ENCODE results near the gene HOTAIR. TPM values are rescaled to one million over a fixed set of nuclear protein-coding genes. Genes with fewer than 3 reads are reported as not detected.
A peak's percentile ranks its signal among the peaks of the same experiment; 100 is the strongest.

The HOTAIR gene
- total RNA-seq, 1 experiment from 2014 or later, result not detected

DNA sequence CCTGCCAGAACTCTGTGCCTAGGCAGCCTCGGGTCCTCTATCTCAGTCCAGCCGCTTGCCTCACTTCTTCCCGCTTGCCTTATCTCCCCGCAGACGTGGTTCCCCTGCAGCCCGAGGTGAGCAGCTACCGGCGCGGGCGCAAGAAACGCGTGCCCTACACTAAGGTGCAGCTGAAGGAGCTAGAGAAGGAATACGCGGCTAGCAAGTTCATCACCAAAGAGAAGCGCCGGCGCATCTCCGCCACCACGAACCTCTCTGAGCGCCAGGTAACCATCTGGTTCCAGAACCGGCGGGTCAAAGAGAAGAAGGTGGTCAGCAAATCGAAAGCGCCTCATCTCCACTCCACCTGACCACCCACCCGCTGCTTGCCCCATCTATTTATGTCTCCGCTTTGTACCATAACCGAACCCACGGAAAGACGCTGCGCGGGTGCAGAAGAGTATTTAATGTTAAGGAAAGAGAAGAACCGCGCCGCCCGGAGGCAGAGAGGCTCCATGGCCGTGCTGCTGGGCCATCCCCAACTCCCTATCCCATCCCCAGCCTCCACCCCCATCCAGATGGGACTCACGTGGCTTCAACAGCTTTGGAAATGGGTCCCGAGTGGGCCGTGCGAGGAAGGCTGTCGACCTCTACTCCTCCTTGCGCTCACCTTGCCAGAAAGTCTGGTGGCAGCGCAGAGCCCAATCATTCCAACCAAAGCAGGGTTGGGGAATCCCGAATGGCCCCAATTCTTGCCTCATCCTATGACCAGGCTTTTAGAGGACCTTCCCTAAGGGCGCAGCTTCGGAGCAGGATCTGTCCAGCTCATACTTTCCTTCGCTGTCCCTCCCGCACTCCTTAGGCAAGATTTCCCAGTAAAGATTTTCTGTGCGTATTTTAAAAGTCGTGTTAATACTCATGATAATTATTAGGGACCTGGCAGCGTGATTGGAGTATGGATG lies 29.6 kb downstream of the HOTAIR start:
- Mint-ChIP-seq H3K27ac (peak overlapping the region in 1 of 3 experiments; percentile 79; a peak in 1 of 7 replicates), H3K4me3 (no peak overlapping the region), H3K9me3 (peaks cover 0 to 5% of the 10 kb centered on the region in 2 experiments; a peak in 3 of 5 replicates), H3K27me3 (ENCODE audit: low read depth) (peaks cover 99% of the 10 kb centered on the region), H3K4me1 (peaks cover 0 to 8% of the 10 kb centered on the region in 2 experiments; a peak in 3 of 4 replicates), H3K36me3 (ENCODE audit: insufficient read depth in 1 of 3, low read depth in 3 of 3) (no peaks in the 10 kb centered on the region)
- TF ChIP-seq, protein P1, sequence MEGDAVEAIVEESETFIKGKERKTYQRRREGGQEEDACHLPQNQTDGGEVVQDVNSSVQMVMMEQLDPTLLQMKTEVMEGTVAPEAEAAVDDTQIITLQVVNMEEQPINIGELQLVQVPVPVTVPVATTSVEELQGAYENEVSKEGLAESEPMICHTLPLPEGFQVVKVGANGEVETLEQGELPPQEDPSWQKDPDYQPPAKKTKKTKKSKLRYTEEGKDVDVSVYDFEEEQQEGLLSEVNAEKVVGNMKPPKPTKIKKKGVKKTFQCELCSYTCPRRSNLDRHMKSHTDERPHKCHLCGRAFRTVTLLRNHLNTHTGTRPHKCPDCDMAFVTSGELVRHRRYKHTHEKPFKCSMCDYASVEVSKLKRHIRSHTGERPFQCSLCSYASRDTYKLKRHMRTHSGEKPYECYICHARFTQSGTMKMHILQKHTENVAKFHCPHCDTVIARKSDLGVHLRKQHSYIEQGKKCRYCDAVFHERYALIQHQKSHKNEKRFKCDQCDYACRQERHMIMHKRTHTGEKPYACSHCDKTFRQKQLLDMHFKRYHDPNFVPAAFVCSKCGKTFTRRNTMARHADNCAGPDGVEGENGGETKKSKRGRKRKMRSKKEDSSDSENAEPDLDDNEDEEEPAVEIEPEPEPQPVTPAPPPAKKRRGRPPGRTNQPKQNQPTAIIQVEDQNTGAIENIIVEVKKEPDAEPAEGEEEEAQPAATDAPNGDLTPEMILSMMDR (conservative IDR thresholded peaks at IDR 0.05), result peak; percentile 38; the same call in 2 of the 3 replicates
- Histone ChIP-seq H3K4ac (ENCODE audit: low read depth, low read length) (no peak overlapping the region), H3K4me1 (ENCODE audit: insufficient read depth, low read length) (no peaks in the 10 kb centered on the region), H4K8ac (replicated peaks; ENCODE audit: insufficient read length, low read depth, low read length) (no peak overlapping the region), H3T11ph (ENCODE audit: low read length) (no peak overlapping the region), H4K91ac (ENCODE audit: insufficient read length, low read depth, low read length) (no peak overlapping the region), H3K79me2 (ENCODE audit: insufficient read depth, low read length) (no peaks in the 10 kb centered on the region), H3K18ac (ENCODE audit: insufficient read length, low read depth, low read length) (no peak overlapping the region), H2AK5ac (ENCODE audit: insufficient read length, low read length) (no peak overlapping the region), H2BK120ac (ENCODE audit: low read depth, low read length, poor library complexity, severe bottlenecking) (no peak overlapping the region), H4K20me1 (ENCODE audit: control insufficient read depth, insufficient read depth, insufficient read length) (no peaks in the 10 kb centered on the region), H3K56ac (ENCODE audit: insufficient read length, low read depth, low read length) (no peak overlapping the region), H3K23me2 (ENCODE audit: insufficient read length, low read depth, low read length, poor library complexity, severe bottlenecking) (no peaks in the 10 kb centered on the region), H3K9ac (ENCODE audit: extremely low read depth, insufficient read length, low read length) (no peak overlapping the region), H2BK5ac (ENCODE audit: insufficient read length, low read length) (no peak overlapping the region), H2BK20ac (ENCODE audit: low read depth, low read length, poor library complexity, severe bottlenecking) (no peak overlapping the region), H3K27me3 (ENCODE audit: insufficient read depth, low read length) (peaks cover 98% of the 10 kb centered on the region), H3K9me3 (ENCODE audit: control insufficient read depth, low read depth, low read length) (no peaks in the 10 kb centered on the region), H4K5ac (ENCODE audit: insufficient read length, low read depth, low read length) (no peak overlapping the region), H2BK15ac (ENCODE audit: low read depth, low read length) (no peak overlapping the region), H3K79me1 (ENCODE audit: insufficient read depth, low read depth, low read length, poor library complexity, severe bottlenecking) (no peaks in the 10 kb centered on the region), H3K4me2 (ENCODE audit: insufficient read depth, insufficient read length, low read length) (peak overlapping the region; percentile 27), H3K27ac (ENCODE audit: insufficient read length, low read depth, low read length) (no peak overlapping the region), H3K23ac (ENCODE audit: insufficient read length, low read depth, low read length) (no peak overlapping the region), H3K14ac (ENCODE audit: insufficient read depth, low read length) (no peak overlapping the region; the same call in 1 of the 2 replicates), H2BK12ac (ENCODE audit: insufficient read length, low read depth, low read length) (no peak overlapping the region), H2AFZ (ENCODE audit: low read length) (no peak overlapping the region)
- WGBS (ENCODE audit: extremely low coverage, insufficient read length, low lambda C conversion rate), result no CpG with 5 or more reads among the region's 51 CpGs
- DNase-seq, result no peak
